NOMO-1 (cell line): ENCODE measurements around the gene ADGRV1.

Experiments used
- DNase-seq, 2 experiments: peaks; one replicate each; lab custom pipeline; 2025; ENCODE audit not compliant: unreplicated experiment in 2 of 2; lab: John Stamatoyannopoulos, UW

The ADGRV1 gene

GRCh38 chr5:91175708-91176107 is 617.1 kb downstream of the ADGRV1 start:
- DNase-seq: no peak

- DNase-seq: no peak
These were observed 617.9 kb downstream of the ADGRV1 start for GRCh38 chr5:91176288-91177016.

- DNase-seq: no peak
These were observed 618.5 kb downstream of the ADGRV1 start for GRCh38 chr5:91177085-91177484.

- no peak for DNase-seq
These were observed 619.0 kb downstream of the ADGRV1 start for GRCh38 chr5:91177639-91178038.

- peak in 1 of 2 experiments; percentile 19 for DNase-seq
These were observed 619.9 kb downstream of the ADGRV1 start for GRCh38 chr5:91178461-91178860.

GRCh38 chr5:91179018-91179417 is 620.4 kb downstream of the ADGRV1 start:
- DNase-seq: no peak

- DNase-seq: no peak
These were observed 621.9 kb downstream of the ADGRV1 start for GRCh38 chr5:91180506-91180905.

GRCh38 chr5:91182763-91183162 is 624.2 kb downstream of the ADGRV1 start:
- DNase-seq: peak; percentile 45 to 88

GRCh38 chr5:91183743-91184142 is 625.1 kb downstream of the ADGRV1 start:
- DNase-seq: peak; percentile 20 to 50

GRCh38 chr5:91186101-91186500 is 627.5 kb downstream of the ADGRV1 start:
- DNase-seq: no peak

GRCh38 chr5:91187032-91187431 is 628.4 kb downstream of the ADGRV1 start:
- DNase-seq: no peak

- DNase-seq: no peak
These were observed 630.2 kb downstream of the ADGRV1 start for GRCh38 chr5:91188755-91189154.

- DNase-seq: peak in 1 of 2 experiments; percentile 11
These were observed 631.1 kb downstream of the ADGRV1 start for GRCh38 chr5:91189480-91190313.

GRCh38 chr5:91190314-91190690 is 631.7 kb downstream of the ADGRV1 start:
- DNase-seq: no peak

GRCh38 chr5:91194824-91195381 is 636.3 kb downstream of the ADGRV1 start:
- DNase-seq: no peak

- DNase-seq: no peak
These were observed 642.1 kb downstream of the ADGRV1 start for GRCh38 chr5:91200692-91201091.

- no peak for DNase-seq
These were observed 647.5 kb downstream of the ADGRV1 start for GRCh38 chr5:91206103-91206502.

- no peak for DNase-seq
These were observed 648.1 kb downstream of the ADGRV1 start for GRCh38 chr5:91206734-91207133.

GRCh38 chr5:91207248-91207647 is 648.7 kb downstream of the ADGRV1 start:
- no peak for DNase-seq

- peak in 1 of 2 experiments; percentile 24 for DNase-seq
These were observed 653.6 kb downstream of the ADGRV1 start for GRCh38 chr5:91211997-91212713.

GRCh38 chr5:91212714-91213092 is 654.1 kb downstream of the ADGRV1 start:
- DNase-seq: no peak
